CMK (cell line): ENCODE results near the gene SGK2.
A peak's percentile ranks its signal among the peaks of the same experiment; 100 is the strongest.
"Not testable (repeated sequence)": the region's sequence is repeated elsewhere in the genome, so short reads cannot be mapped to it uniquely, and the experiment has no call there.

Source experiments
- DNase-seq: peaks from one replicate; pipeline ENCODE4 v3.0.0-alpha.2; 2010; ENCODE audit warnings: low read depth

The SGK2 gene

GRCh38 chr20:43563991-43564390, 5.2 kb downstream of the SGK2 start:
- DNase-seq, result no peak

- DNase-seq, result no peak
These were observed 5.6 kb downstream of the SGK2 start for GRCh38 chr20:43564455-43564854.

DNA sequence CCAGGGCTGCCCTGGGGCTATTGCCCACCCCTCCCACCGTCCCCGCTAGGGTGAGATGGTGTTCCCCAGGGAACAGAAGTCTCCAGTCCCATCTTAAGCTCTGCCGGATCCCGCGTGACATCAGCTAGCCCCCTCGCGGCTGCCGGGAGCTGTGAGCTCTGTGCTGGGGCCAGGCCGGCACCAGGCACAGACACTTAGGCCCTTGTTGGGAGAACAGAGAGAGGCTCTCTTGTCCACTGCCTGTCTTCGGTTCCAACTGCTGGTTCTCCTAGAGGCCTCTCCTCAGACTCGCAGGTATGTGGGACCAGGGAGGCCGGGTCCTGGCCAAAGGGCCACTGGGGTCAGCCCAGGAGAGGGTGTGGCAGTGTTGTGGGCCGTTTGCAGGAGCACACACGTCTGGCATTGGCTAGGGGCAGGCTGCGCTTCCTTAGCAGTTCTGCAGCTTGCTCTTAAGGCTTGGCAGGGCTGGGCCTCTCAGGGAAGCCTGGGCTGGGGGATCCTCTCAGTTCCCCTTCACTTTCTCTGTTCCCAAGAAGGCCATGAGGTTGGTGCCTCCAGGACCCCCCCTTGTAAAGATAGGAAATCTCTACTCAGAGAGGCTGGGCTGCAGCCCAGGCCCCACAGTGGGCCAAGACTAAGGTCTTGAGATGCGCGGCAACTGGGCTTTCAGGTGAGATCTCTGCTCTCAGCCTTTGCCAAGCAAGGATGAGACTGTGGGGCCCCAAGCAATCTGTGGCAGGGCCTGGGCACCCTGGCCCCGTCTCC, 6.3 kb downstream of the SGK2 start:
- DNase-seq, result no peak

DNA sequence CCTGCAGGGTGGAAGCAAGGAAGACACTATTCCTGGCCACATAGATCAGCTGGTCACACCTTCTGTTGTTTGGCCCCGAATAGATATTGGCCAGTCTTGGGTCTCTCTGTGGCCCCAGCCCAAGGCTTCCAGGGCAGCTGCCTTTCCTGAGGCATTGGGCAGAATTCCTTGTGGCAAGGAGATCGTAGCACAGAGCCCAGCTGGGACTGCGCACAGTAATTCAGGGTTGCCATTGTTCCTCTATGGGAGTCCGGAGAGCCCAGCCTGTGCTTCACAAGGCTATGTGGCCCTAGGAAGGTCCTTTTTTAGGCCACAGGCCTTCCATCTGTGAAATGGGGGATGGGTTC, 6.9 kb downstream of the SGK2 start:
- DNase-seq, result no peak

DNA sequence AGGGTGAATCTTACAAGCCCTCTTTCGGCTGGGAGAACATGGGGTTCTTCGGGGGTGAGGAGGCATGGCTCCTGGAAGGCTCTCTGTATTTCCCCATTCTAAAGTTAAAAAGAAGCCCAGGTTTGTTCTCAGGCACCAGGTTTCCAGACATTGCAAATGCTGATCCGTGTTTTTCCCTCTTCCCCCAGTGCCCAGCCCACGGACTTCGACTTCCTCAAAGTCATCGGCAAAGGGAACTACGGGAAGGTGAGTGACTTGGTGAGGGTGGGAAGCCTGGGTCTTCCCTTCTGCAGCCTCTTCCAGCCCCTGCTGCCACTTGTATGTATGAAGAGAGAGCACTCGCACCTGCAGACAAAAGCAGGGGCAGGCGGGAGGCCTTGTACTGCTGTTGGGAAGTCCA, 8.7 kb downstream of the SGK2 start:
- DNase-seq, result no peak

DNA sequence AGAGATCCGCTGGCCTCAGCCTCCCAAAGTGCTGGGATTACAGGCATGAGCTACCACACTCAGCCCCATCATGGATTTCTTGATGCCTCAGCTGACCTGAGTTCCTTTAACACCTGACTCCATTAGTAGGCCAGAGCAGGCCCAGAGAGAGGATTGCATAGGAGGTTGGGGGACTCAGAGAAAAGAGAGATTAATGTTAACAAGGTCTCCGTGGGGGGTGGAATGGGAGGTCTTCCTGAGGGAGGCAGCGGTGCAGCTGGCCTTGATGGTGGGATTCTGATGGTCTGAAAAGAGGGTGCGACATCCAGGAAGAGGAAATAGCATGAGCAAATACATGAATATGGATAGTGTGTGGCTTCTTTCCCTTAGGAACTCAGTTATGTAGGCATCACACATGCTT, 9.9 kb downstream of the SGK2 start:
- no peak for DNase-seq

DNA sequence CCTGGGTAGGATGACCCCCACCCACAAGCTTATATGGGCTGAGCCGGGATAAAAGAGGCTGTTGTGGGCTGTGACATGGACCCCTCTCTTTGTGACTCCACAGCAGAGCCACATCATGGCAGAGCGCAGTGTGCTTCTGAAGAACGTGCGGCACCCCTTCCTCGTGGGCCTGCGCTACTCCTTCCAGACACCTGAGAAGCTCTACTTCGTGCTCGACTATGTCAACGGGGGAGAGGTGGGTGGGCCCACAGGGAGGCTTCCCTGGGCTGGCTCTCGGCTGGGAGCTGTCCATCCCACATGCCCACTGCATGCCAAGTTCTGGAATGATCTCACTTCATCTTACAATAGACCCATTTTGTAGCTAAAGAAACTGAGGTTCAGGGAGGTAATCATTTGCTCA, 10.5 kb downstream of the SGK2 start:
- DNase-seq, result no peak

DNA sequence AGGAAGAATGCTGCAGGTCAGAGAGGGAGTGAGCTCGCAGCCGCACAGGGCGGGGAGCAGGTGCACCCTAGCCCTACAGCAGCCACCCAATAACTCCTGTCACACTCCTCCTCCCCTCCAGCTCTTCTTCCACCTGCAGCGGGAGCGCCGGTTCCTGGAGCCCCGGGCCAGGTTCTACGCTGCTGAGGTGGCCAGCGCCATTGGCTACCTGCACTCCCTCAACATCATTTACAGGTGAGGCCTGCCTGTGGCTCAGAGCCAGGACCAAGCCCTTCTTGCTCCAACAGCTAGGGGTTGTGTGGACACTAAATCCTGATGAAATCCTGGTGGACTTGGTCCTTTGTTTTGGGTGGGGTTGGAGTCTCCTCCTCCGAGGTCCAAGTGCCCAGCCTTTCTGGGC, 11.7 kb downstream of the SGK2 start:
- DNase-seq, result no peak

- DNase-seq, result no peak
These were observed 12.5 kb downstream of the SGK2 start for GRCh38 chr20:43571310-43571709.

DNA sequence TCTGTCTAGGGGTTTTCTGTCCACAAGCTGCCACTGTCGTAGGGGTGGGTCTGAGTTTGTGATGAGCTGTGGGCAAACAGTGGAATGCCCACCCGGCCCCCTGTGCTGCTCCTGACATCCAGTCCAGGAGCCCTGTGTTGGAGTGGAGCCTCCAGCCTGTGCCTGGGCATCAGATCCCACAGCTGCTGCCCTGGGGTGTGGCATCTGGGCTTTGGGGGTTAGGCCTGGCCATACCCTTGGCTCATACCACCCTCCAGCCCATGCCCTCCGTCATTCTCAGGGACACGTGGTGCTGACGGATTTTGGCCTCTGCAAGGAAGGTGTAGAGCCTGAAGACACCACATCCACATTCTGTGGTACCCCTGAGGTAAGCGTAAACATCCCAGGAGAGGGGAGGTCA, 12.9 kb downstream of the SGK2 start:
- no peak for DNase-seq

GRCh38 chr20:43572891-43573290, 14.1 kb downstream of the SGK2 start:
- DNase-seq, result no peak

GRCh38 chr20:43576108-43576507, 17.3 kb downstream of the SGK2 start:
- DNase-seq, result no peak

GRCh38 chr20:43579861-43580793, 21.3 kb downstream of the SGK2 start:
- no peak for DNase-seq

DNA sequence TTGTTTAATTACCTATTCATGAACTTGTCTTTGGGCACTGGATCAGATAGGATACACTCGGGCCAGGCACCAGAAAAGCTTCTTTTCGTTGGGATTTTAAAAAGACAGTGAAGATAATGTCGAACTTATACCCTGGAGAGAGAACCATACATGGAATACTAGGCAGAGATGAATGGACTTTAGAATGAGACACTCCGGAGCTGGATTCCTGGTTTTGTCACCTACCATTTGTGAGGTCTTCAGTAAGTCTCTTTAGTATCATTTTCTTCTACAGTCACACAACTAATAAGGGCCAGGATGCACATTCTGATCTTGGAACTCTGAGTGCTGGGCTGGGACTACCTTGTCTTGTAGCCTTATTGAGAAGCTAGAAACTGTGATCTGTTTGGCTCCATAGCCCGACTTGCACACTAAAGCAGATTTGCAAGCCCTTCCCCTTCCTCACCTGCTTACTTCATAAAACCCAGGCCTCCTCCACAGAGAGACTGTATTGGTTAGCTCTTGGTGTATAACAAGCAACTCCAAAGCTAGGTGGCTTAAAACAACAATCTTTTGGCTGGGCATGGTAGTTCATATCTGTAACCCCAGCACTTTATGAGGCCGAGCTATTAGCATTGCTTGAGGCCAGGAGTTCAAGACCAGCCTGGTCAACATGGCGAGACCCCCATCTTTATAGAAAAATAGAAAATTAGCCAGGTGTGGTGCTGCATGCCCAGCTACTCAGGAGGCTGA, 24.5 kb downstream of the SGK2 start:
- no peak for DNase-seq

DNA sequence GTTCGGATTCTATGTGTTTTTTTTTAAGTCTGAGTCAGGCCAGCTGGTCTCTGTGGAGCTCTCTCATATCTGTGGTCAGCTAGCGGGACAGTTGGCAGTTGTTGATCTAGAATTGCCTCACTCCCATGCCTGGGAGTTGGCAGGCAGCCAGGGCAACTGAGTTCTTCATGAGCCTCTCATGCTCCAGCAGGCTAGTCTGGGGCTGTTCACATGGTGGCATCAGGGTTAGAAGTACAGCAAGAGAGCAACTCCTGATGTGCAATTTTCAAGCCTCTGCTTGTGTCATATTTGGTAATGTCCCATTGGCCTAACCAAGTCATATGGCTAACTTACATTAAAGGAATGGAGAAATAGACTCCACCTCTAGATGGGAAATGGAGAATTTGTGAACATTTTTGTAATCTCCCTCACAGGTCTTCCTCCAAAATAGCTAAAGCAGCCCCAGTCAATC, 25.2 kb downstream of the SGK2 start:
- peak; percentile 49 for DNase-seq

DNA sequence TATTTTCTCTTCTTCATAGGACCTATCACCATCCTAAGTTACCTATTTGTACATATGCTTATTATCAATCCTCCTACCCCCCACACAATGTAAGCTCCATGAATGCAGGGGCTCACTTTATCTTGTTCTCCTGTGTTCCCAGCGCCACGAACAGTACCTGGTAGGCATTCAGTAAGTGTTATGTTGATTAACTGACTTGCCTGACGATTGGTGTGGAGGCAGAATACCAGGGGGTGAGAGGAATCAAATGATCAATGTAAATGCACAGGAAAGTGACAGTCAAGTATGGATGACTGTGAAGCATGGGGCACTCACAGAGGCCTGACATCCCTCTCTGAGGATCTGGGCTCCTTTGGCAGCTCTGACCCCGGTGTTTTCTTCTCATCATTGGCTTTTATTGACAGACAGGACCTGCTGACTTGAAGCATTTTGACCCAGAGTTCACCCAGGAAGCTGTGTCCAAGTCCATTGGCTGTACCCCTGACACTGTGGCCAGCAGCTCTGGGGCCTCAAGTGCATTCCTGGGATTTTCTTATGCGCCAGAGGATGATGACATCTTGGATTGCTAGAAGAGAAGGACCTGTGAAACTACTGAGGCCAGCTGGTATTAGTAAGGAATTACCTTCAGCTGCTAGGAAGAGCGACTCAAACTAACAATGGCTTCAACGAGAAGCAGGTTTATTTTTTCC, 25.8 kb downstream of the SGK2 start:
- DNase-seq, result no peak

DNA sequence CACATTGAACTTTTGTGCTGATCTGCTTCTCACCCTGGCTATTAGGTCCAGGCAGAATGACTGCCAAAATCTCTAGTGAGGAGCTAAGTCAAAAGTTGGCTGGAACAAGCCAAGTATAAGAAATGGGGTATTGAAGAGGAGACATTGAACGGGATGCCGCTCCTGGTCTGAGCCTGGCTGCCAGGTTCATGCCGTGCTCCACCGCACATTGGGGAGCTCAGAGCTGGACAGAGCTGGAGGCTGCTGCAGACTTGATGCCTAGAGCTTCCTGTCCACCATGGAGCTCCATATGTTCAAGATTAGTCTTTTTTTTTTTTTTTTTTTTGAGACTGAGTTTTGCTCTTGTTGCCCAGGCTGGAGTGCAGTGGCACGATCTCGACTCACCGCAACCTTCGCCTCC, 27.8 kb downstream of the SGK2 start:
- DNase-seq, result no peak

DNA sequence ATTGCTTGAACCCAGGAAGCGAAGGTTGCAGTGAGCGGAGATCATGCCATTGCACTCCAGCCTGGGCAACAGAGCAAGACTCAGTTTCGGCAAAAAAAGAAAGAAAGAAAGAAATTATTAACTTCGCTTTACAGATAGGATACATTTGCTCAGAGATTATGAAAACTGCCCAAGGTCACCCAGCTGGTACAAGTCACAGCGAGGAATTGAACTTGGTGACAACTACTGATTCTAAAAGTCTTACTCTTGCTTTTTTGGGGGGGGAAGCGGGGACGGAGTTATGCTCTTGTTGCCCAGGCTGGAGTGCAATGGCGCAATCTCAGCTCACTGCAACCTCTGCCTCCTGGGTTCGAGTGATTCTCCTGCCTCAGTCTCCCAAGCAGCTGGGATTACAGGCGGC, 29.7 kb downstream of the SGK2 start:
- DNase-seq, result not testable (repeated sequence)

GRCh38 chr20:43590036-43590391, 31.2 kb downstream of the SGK2 start:
- DNase-seq, result no peak

- DNase-seq, result peak; percentile 40
These were observed 31.8 kb downstream of the SGK2 start, which contains the start of gene IFT52 for GRCh38 chr20:43590392-43591303. IFT52 (plus strand) TSS chr20:43590937; CDS start chr20:43594699, 3,762 bp downstream.

GRCh38 chr20:43601960-43602359, 43.1 kb downstream of the SGK2 start:
- DNase-seq, result not testable (repeated sequence)
